B cell (primary cell): ENCODE measurements around the gene HOXB1. TPM values are rescaled to one million over a fixed set of nuclear protein-coding genes. Genes with fewer than 3 reads are reported as not detected.

ENCODE experiments used
- ATAC-seq: fragments of 200-7000 bp; cut with Tn5 transposase; one replicate; pipeline ENCODE4 v1.10.0; 2021; ENCODE audit warnings: low read depth, mild to moderate bottlenecking, moderate number of reproducible peaks, moderate library complexity
- CTCF ChIA-PET: fragments of 350-600 bp; sonication (Branson Sonifier 250); formaldehyde crosslinking; loops from one replicate; lab custom pipeline; 2021; ENCODE audit warnings: antibody characterized with exemption, inconsistent platforms; lab: Charles Lee
- POLR2A ChIA-PET: fragments of 350-600 bp; sonication (Branson Sonifier 250); formaldehyde crosslinking; loops from one replicate; lab custom pipeline; 2021; ENCODE audit warnings: antibody characterized with exemption; lab: Charles Lee
- DNase-seq: peaks from one replicate; pipeline ENCODE4 v3.0.0; 2013
- H2AFZ ChIP-seq: 2 replicates; pipeline ENCODE4 v1.6.1; 2012; ENCODE audit warnings: mild to moderate bottlenecking, low read depth, low read length; ENCODE audit not compliant: insufficient read depth, poor library complexity, severe bottlenecking
- H3K27ac ChIP-seq, 2 donors: 1 replicate in 1 of 2; 2 replicates in 1 of 2; pipeline ENCODE4 v1.5.1; 2012 to 2013; ENCODE audit warnings: low read length in 2 of 2, mild to moderate bottlenecking in 2 of 2, moderate library complexity in 1 of 2
- H3K27me3 ChIP-seq, 4 experiments: fragments of 200-600 bp in 1 of 4; sonication (generic) in 1 of 4; replicated peaks in 1 of 4; 1 replicate in 2 of 4; 2 replicates in 2 of 4; pipeline versions ENCODE4 v1.6.1 to v1.7.0; 2013 to 2016; ENCODE audit warnings: low read length in 3 of 4, mild to moderate bottlenecking in 2 of 4, mixed read lengths in 1 of 4, moderate library complexity in 1 of 4; ENCODE audit not compliant: insufficient read depth in 4 of 4, control insufficient read depth in 3 of 4; ENCODE audit errors: control extremely low read depth in 1 of 4
- H3K36me3 ChIP-seq, 2 experiments: replicated peaks in 1 of 2; 1 replicate in 1 of 2; 2 replicates in 1 of 2; pipeline versions ENCODE4 v1.6.1 to v1.7.1; 2013; ENCODE audit warnings: low read length in 1 of 2; ENCODE audit not compliant: insufficient read depth in 2 of 2, control insufficient read depth in 1 of 2; ENCODE audit errors: control extremely low read depth in 1 of 2, extremely low read depth in 1 of 2
- H3K4me1 ChIP-seq, 2 donors: fragments of 200-600 bp in 1 of 2; sonication (generic) in 1 of 2; 1 replicate in 1 of 2; 2 replicates in 1 of 2; pipeline versions ENCODE4 v1.5.1 to v1.6.1; 2013 to 2017; ENCODE audit warnings: low read length in 2 of 2; ENCODE audit not compliant: control insufficient read depth in 2 of 2, insufficient read depth in 2 of 2
- H3K4me2 ChIP-seq: replicated peaks from 2 replicates; pipeline ENCODE3; 2012; ENCODE audit warnings: mild to moderate bottlenecking, low read depth, low read length; ENCODE audit not compliant: poor library complexity, severe bottlenecking
- H3K4me3 ChIP-seq, 5 experiments: fragments of 200-600 bp in 1 of 5; sonication (generic) in 1 of 5; 1 replicate in 3 of 5; 2 replicates in 2 of 5; pipeline versions ENCODE4 v1.5.1 to v1.7.0; 2011 to 2016; ENCODE audit warnings: low read length in 4 of 5, mild to moderate bottlenecking in 4 of 5, low read depth in 2 of 5, control low read depth in 1 of 5, moderate library complexity in 1 of 5; ENCODE audit not compliant: insufficient read depth in 1 of 5; ENCODE audit errors: control extremely low read depth in 1 of 5, extremely low read depth in 1 of 5
- H3K79me2 ChIP-seq: fragments of 200-600 bp; sonication (generic); one replicate; pipeline ENCODE4 v1.6.0; 2016; ENCODE audit warnings: low read length; ENCODE audit not compliant: control insufficient read depth, insufficient read depth
- H3K9ac ChIP-seq: fragments of 200-600 bp; sonication (generic); 2 replicates; pipeline ENCODE4 v1.6.1; 2017; ENCODE audit warnings: mild to moderate bottlenecking, low read length, moderate library complexity
- H3K9me3 ChIP-seq, 3 donors: one replicate each; pipeline versions ENCODE4 v1.6.1 to v1.7.1; 2013; ENCODE audit warnings: low read length in 2 of 3; ENCODE audit not compliant: control insufficient read depth in 2 of 3, insufficient read depth in 1 of 3; ENCODE audit errors: control extremely low read depth in 1 of 3
- H4K20me1 ChIP-seq: 2 replicates; pipeline ENCODE4 v1.6.0; 2012; ENCODE audit warnings: mild to moderate bottlenecking, low read length; ENCODE audit not compliant: insufficient read depth, control insufficient read depth, poor library complexity, severe bottlenecking
- H3K27ac Mint-ChIP-seq: one replicate; pipeline ENCODE4 v1.8.0; 2021; ENCODE audit warnings: mixed read lengths
- H3K27me3 Mint-ChIP-seq: one replicate; pipeline ENCODE4 v1.8.0; 2021; ENCODE audit warnings: mixed read lengths
- H3K4me1 Mint-ChIP-seq: one replicate; pipeline ENCODE4 v1.8.0; 2021; ENCODE audit warnings: mixed read lengths
- H3K4me3 Mint-ChIP-seq: one replicate; pipeline ENCODE4 v1.8.0; 2021; ENCODE audit warnings: mixed read lengths
- H3K9me3 Mint-ChIP-seq: one replicate; pipeline ENCODE4 v1.8.0; 2022; ENCODE audit warnings: mixed read lengths; ENCODE audit not compliant: insufficient read depth
- CTCF ChIP-seq: fragments of 200-600 bp; IDR thresholded peaks from one replicate; pipeline ENCODE4 v1.8.0; 2022; ENCODE audit warnings: antibody characterized with exemption, mild to moderate bottlenecking
- EZH2 ChIP-seq: IDR thresholded peaks from 2 replicates; pipeline ENCODE4 v1.6.1; 2012; ENCODE audit warnings: borderline replicate concordance, low read depth, mild to moderate bottlenecking, moderate library complexity, low read length; ENCODE audit not compliant: insufficient read depth, poor library complexity, severe bottlenecking
- WGBS: methylation state at CpG from one replicate; pipeline ENCODE4 v1.1.5; 2013; ENCODE audit warnings: missing lambda C conversion rate; ENCODE audit not compliant: insufficient coverage; 5-methylcytosine and 5-hydroxymethylcytosine counted together
- intact Hi-C: fragments of 100-400 bp; cut with micrococcal nuclease; formaldehyde crosslinking; loops from one replicate; pipeline ENCODE4 v1.10.0; 2022
- polyA plus RNA-seq: library from polyadenylated mRNA; depleted of rRNA; stranded (reverse); fragments of >200 nt; gene quantifications from 2 replicates; pipeline ENCODE4 v1.2.3, GENCODE V29; 2012
- total RNA-seq, 2 donors: library from RNA; stranded (reverse); fragments of 120-200 nt in 1 of 2; gene quantifications; 1 replicate in 1 of 2; 2 replicates in 1 of 2; pipeline versions ENCODE4 v1.2.3 to v1.2.4, GENCODE V29; 2013 to 2022

HOXB1 gene
- total and polyA plus RNA-seq, 2 donors (not counting 1 experiment from before 2014, with no cell fraction given) = not detected

DNA sequence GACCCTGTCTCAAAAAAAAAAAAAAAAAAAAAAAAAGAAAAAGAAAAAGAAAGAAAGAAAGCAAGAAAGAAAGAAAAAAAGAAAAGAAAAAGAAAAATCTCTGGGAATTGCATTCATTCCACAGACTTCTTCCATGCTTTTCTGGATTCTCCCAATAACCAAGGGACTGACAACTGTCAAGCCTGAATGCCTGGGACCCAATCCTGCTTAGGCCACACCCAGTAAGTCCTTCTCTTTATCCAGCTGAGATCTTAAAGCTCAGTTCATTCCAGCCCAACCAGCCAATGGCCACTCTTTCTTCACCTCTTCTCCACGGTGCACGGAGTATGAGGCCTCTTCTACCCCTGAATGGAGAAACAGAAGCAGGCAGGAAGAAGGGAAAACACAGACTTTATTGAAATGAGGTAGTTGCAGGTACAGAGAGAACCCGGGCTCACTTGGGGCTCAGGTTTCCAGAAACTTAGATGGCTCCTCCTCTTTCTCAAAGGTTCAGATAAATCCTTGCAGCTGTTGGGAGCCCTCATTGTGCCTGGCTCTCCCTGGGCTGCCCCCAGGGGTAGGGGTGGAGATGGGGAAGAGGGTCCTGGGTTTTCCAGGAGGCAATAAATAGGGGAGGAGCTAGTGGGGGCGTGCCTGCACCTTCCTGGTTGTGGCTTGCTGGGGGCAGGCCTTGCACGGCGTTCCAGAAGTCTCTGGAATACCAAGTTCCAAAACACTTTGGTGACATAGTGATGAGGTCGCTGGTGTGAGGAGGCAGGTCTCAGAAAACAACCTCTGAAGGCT lies 2.5 kb downstream of the HOXB1 start:
- WGBS = 84% methylated on average over 5 of the region's 7 CpGs
- Histone ChIP-seq H3K27me3 (peaks cover 0 to 28% (median 19%) of the 10 kb centered on the region in 4 experiments), H3K9me3 (no peaks in the 10 kb centered on the region), H4K20me1 (no peaks in the 10 kb centered on the region), H3K9ac (no peak overlapping the region), H2AFZ (no peak overlapping the region), H3K4me1 (peaks cover 8 to 11% of the 10 kb centered on the region in 2 donors), H3K4me2 (no peak overlapping the region), H3K36me3 (no peaks in the 10 kb centered on the region), H3K27ac (no peak overlapping the region), H3K4me3 (no peak overlapping the region), H3K79me2 (no peaks in the 10 kb centered on the region)
- DNase-seq = no peak
- ATAC-seq = no peak
- intact Hi-C loops = no loop called here
- no peak overlapping the region for H3K27ac Mint-ChIP-seq
- no peak for TF ChIP-seq CTCF
- TF ChIP-seq EZH2 = no peak
- ChIA-PET CTCF (no interaction called here), POLR2A (no interaction called here)
- H3K9me3 Mint-ChIP-seq = no peaks in the 10 kb centered on the region
- no peak overlapping the region for H3K4me3 Mint-ChIP-seq
- no peaks in the 10 kb centered on the region for H3K4me1 Mint-ChIP-seq
- peaks cover 38% of the 10 kb centered on the region for H3K27me3 Mint-ChIP-seq

GRCh38 chr17:48527547-48527932 lies 3.3 kb downstream of the HOXB1 start:
- peak overlapping the region; percentile 48 for H3K4me2 ChIP-seq
- H3K36me3 ChIP-seq = no peaks in the 10 kb centered on the region
- peaks cover 0 to 36% (median 25%) of the 10 kb centered on the region in 4 experiments for H3K27me3 ChIP-seq
- no peaks in the 10 kb centered on the region for H4K20me1 ChIP-seq
- H3K4me3 ChIP-seq = no peak overlapping the region
- ATAC-seq (no peak), DNase-seq (no peak)
- peaks cover 8 to 11% of the 10 kb centered on the region in 2 donors for H3K4me1 ChIP-seq
- WGBS = 88% methylated on average over 7 of the region's 14 CpGs
- H3K9me3 ChIP-seq = no peaks in the 10 kb centered on the region
- Mint-ChIP-seq H3K4me3 (no peak overlapping the region), H3K4me1 (no peaks in the 10 kb centered on the region), H3K9me3 (no peaks in the 10 kb centered on the region), H3K27me3 (peaks cover 45% of the 10 kb centered on the region), H3K27ac (no peak overlapping the region)
- H3K27ac ChIP-seq = no peak overlapping the region
- ChIA-PET POLR2A (no interaction called here), CTCF (no interaction called here)
- no peak overlapping the region for H2AFZ ChIP-seq
- TF ChIP-seq CTCF (no peak), EZH2 (no peak)
- H3K79me2 ChIP-seq = no peaks in the 10 kb centered on the region
- intact Hi-C loops = no loop called here
- H3K9ac ChIP-seq = no peak overlapping the region
